ENCODE measurements around the gene USPL1.

The USPL1 gene

GRCh38 chr13:30664689-30665275 is 47.1 kb downstream of the USPL1 start:
- DNase-seq = no peak

DNA sequence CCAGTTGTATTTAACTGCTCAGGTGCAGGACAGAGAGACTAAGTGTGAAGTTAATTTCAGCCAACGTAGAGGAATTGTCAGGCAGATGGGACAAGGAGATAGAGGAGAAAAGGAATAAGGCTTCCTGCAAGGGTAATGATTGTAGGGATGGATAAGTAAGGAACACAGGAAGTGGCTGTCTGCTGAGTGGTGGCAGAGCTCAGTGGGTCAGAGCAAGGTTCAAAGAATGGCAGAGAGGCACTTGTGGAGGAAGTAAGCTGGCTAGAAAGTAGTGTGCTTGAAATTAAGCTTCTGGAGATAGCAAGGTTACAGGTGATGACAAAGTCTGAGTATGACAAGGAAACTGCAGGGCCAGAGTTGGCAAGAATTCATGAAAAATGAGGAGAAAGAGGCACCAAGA is 47.9 kb downstream of the USPL1 start:
- no peak for DNase-seq

DNA sequence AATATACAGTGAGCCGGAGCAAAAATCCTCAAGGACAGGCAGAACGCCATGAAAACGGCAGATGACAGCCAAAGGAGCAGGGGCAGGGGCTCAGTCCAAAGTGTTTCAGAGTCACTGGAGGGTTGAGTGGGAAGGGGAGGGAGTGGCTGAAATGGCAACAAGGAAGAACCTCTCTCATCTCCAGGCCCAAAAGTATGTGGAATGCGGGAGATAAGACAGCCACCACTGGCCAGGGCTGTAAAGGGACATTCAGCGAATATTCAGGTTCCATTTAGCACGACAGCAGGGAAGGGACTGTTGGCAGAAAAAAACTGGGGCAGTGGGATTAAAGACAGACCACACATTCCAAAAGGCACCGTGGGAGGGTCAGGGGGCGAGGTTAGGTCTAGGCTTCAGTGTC is 48.4 kb downstream of the USPL1 start:
- DNase-seq = no peak

DNA sequence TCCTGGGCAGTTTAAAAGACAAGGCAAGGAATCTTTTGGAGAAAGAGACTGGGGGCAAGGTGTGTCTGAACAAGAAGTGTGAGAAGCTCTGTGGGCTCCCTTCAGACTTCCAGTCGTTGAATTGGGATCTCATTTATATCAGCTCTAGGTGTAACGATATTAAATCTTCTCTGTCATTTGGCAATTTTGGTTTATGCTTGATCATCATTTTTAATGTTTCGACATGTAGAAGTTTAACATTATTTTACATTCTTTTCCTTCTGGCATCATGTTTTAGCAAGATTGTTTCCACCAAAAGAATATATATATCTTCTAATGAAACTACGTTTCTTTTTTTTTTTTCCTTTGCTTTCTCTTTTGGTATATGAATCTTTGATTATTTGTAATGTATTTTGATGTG is 49.3 kb downstream of the USPL1 start:
- DNase-seq = no peak

GRCh38 chr13:30668312-30668711 is 50.6 kb downstream of the USPL1 start:
- no peak for DNase-seq

DNA sequence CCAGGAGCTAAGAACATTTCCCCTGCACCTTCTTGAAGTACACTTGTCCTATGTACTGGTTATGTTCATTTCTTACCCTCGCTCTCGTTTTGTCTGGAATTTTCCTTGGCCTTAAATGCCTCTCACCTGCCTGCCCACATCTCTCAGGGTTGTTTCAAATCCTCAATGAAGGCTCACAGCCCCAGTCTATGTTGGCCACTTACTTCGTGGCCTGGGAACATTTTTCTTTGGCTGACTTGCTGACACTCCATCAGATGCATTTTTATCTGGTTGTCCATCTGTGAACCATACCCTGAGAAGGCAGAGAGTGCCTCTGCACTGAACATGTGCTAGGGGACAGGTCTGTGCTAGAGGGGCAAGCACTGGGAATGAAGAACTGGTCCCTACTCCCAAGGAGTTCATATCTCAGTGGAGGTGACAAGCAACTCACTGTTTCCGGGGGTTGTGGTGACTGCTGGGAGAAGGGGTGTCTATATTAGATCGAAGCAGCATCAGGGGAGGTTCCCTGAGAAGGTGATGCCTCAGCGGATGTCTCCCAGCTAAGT is 53.6 kb downstream of the USPL1 start:
- DNase-seq = no peak

DNA sequence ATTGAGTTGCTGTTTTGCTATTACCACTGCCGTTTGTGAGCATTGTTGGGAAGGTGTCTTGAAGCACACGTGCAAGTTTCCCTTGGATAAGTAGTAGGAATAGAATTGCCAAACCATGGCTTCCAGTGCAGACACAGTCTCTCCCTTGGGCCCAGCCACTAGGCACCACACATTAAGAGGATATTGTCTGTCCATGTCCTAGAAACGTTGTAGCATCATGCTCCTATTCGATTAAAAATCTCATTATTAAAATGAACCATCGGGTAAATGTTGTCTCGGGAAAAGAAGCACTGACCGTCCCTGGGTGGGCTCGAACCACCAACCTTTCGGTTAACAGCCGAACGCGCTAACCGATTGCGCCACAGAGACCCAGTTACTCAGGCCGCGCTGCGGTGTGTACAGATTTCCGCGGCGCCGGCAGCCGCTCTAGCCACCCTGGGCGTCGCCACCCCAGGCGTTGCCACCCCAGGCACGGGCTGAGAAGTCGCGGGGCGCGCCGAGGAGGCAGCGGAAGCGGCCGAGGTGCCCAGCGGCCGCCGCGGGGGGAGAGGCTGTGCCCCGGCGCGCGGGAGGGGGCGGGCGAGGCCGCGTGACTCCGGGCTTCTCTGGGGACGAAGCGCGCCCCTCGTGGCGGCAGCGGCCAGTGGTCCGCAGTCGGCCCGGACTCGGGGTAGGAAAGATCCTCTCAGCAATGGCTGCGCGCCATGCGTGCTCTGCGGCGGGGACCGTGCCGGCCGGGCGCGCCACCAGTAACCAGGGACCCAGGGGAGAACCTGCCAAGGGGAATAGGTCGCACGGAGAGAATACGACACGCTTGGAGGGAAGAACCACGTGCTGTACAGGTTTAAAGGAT is 56.2 kb downstream of the USPL1 start:
- peak; percentile 31 for DNase-seq

GRCh38 chr13:30675717-30676116 is 58.0 kb downstream of the USPL1 start:
- no peak for DNase-seq

DNA sequence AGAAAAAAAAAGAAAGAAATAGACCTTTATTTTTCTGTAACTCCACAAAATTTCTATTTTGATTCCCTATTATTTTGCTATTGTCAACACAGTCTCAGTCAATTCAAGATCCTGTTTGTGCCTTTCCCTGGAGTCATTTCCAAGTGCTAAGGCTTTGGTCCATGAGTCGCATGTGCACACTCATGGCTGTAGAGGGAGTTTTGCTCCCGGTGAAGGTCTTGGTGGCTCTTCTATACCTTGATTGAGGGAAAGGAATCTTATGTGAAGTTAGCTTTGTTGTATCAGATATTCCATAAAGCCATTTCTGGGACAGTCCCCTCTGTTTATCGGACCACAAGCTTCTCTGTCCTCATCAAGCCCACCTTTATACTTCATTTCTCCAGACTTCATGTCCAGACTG is 59.0 kb downstream of the USPL1 start:
- DNase-seq = no peak

DNA sequence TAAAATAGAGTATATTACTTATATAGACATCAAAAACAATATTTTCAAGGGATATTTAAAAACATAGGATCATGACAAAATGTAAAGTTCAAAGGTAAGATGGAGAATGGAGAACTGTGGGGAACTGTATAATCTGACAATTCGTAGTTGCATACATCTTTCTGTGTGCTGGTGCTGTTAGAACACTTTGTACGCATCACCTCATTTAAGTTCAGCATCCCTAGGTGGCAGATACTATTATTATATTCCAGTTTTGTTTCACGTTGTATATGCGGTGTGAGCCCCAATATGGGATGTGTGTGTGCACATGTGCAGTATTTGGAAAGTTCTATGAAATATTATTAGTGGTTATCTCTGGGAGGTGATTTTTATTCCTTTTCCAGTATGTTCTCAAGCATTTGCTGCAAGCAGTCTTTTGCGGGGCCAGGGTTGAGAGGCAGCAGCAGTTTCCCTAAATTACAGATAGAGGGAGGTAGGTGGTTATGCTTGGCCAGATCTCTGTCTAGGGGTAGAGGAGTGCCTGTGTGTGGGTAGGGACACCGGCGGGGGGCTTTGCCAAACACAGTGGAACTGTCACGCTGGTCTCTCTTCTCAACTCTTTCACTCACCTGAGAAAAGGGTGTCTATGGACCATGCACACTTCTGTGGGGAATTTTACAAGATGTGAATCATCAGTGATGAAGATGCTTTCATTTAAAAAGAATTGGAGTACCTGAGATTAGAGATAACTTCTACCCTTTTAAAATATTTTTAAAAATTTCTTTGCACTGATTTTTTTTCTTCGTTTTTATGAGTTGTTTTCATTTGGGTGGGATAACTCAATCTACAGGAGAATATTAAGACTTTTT is 62.0 kb downstream of the USPL1 start:
- no peak for DNase-seq

GRCh38 chr13:30681843-30682242 is 64.1 kb downstream of the USPL1 start:
- DNase-seq = no peak

- no peak for DNase-seq
These were observed 67.7 kb downstream of the USPL1 start for GRCh38 chr13:30685320-30685859.

DNA sequence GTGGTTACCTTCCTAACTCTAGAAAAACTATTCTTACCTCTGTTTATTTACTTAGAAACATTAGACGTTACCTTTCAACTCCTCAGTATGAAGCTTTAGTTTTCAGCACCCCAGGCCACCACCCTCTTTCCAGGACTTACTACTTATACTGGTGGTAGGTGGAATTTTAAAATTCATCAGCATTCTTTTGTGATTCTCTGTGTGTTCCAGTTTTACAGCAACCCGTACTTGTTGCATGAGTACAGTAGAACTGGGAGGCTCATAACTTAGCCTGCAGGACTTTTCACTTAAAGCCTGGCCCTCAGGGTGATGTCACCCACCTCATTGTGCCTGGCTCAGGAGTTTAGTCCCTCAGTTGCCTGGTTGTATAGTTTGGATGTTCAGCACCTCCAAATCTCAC is 68.3 kb downstream of the USPL1 start:
- no peak for DNase-seq

GRCh38 chr13:30687601-30688000 is 69.9 kb downstream of the USPL1 start:
- no peak for DNase-seq

GRCh38 chr13:30689752-30690151 is 72.0 kb downstream of the USPL1 start:
- no peak for DNase-seq

DNA sequence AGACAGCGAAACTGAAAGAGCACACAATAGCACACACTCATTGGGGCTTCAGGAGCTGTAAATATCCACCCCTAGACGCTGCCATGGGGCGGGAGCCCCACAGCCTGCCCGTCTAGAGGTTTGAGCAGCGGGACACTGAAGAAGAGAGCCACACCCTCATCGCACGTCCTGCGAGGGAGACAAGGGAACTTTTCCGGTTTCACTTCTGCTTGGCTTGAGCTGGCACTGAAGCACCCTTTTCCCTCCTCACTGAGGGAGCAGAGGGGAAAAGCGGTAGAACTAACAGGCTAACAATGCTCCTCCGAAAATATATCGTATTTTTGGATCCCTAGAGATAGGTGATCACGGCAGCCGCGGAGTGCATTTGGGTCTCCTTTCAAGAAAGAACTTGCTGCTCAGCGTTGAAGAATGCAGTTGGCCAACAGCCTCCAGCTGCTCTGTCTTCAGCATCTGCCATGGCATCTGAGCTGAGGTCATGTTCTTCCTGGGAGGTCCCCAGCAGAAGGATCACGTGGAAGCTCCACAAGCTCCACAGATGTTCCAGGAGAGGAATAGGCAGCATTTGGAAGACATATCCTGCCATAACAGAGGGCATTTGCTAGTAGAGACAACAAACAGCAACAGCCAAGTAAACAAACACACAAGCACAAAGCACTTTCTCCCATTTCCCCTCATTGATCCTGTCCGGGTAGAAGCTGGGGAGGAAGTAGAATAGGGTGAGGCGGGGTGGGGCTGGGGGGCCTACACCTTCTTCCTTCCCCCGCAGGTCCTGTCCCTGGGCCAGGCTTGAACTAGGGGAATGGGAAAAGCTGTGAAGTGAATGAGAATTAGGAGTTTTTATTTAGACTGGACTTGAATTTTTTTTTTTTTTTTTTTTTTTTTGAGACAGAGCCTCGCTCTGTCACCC is 72.8 kb downstream of the USPL1 start:
- peak; percentile 70 for DNase-seq

DNA sequence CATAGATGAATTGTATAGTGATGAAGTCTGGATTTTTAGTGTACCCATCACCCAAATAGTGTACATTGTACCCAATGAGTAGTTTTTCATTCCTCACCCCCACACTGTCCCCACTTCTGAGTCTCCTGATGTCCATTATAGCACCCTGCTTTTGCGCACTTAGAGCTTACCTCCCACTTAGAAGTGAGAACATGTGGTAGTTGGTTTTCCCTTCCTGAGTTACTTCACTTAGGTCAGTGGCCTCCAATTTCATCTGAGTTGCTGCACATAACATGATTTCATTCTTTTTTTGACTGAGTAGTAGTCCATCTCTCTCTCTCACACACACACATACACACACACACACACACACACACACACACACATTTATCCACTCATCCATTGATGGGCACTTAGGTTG is 74.4 kb downstream of the USPL1 start:
- no peak for DNase-seq

DNA sequence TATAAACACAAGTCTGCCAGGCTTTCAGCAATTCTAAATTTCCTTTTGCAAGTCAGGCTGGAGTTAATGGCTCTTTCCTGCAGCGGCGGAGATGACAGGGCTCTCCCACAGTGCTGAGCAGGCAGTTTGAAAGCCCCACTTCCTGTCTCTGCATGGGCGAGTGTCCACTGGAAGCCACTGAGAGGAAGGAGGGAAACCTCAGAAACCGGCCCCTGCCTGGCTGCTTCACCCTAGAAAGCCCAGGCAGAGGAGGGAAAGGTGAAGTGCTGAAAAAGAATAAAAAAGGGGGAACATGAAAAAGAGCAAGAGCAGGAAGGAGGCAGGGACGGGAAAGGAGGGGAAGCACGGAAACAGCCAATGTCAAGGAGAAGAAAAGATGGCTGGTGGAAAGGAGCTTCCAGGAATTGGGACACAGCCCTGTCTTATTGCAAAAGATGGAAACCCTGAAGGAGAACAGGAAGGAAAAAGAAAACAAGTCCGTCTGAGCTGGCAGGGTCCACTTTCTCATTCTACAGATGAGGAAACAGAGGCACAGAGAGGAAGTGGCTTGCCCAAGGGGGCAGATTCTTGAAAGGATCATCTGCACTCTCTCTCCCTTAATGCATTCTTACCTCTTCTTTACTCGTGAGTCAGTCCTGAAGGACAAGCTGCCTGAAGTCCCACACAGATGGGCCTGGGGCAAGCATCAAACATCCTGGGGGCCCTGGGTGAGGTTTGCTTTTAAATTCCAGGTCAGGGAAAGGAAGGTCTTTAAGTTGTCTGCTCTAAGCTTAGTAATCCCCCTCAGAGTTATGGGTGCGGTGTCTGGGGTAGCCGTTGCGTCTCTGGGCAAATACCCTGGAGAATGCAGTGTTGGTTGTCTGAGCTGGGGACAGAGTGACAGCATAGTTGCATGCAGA is 78.8 kb downstream of the USPL1 start:
- no peak for DNase-seq

DNA sequence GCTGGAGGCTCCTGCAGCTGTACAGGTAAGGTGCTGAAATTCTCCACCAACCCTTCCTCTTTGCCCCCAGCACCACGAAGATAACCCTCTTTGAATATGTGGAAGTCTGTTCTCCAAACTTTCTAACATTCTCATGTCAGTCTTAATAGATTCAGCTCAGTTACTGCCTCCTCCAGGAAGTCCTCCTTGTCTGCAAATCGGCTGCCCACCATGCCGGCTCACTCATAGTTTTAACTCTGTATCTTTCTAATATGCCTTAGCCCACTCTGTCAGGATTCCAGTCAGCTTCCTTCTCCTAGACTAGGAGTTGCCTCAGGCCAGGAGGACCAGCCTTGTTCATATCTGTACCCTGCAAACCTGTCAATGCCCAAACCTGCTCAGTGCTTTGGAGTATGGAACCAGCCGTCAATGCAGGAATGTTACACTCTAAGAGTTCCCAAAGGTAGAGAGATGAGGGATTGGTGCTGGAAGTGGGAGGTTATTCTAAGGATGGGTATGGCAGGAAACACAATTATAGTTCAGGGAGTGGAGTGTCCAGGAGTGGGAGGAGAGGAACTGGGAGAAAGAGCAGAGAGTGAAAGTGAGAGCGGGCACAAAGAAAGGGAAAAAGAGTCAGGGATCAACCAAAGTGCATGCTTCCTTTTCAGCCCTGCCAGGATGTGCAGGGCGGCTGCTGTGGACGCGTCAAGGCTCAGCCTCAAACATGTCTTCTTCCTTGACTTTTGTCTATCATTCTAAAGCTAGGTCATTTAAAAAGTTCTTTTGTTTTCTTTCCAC is 79.6 kb downstream of the USPL1 start:
- no peak for DNase-seq

- DNase-seq = no peak
These were observed 80.3 kb downstream of the USPL1 start for GRCh38 chr13:30697996-30698401.

All from SIG-M5 (cell line).